Stimulated activated CD4-positive, alpha-beta T cell treated with anti-CD3 and anti-CD28 coated beads, Interleukin-12 subunit alpha, Interleukin-12 subunit beta, amount 100 ng/mL, for 24 hours (primary cell): ENCODE data around the gene CDNF.
A peak's percentile ranks its signal among the peaks of the same experiment; 100 is the strongest.
"Not testable (repeated sequence)": the region's sequence is repeated elsewhere in the genome, so short reads cannot be mapped to it uniquely, and the experiment has no call there.

Experiments
- DNase-seq, 2 experiments: peaks; one replicate each; pipeline ENCODE4 v3.0.0-alpha.2; 2020; ENCODE audit warnings: low read depth in 2 of 2

The CDNF gene

GRCh38 chr10:14837757-14838581 is at the start of gene CDNF, which contains the start of the genes HSPA14 and MSANTD7:
Gene CDNF (minus strand): TSS chr10:14838037. CDS start chr10:14837946, 91 bp downstream.
Gene HSPA14 (plus strand): TSS chr10:14838306. CDS start chr10:14838403, 97 bp downstream.
Gene MSANTD7 (plus strand): TSS chr10:14838306. CDS start chr10:14842285, 3,979 bp downstream.
- peak; percentile 98 for DNase-seq

DNA sequence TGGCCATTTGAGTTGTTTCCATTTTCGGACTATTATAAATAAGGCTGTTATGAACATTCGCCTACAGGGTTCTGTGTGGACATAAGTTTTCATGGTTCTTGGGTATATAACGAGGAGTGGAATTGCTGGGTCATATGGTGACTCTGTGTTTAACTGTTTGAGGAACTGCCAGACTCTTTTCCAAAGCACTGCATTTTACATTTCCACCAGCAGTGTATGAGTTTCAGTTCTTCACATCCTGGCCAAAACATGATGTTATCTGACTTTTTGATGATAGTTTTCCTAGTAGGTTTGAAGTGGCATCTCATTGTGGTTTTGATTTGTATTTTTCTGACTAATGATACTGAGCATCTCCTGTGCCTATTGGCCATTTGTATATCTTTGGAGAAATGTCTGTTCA is 46.2 kb upstream of the CDNF start:
- no peak for DNase-seq

DNA sequence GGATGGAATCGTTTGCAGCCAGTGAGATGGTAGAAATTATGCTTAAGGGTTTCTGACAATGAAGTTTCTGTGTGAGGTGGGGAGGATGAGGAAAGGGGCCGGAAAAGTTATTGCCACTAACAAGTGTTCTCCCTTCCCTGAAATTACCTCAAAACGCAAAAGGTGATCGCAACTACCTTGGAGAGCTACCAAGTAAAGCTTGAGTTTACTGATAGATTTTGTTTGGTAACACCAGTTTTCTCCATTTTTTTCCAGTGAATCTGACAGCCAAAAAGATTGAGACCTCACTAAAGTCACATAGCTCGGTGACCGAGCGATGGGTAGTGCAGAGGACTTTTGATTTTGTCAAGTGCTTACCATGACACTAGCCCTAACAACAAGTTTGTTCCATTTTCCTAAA is 42.4 kb upstream of the CDNF start:
- DNase-seq, result no peak

DNA sequence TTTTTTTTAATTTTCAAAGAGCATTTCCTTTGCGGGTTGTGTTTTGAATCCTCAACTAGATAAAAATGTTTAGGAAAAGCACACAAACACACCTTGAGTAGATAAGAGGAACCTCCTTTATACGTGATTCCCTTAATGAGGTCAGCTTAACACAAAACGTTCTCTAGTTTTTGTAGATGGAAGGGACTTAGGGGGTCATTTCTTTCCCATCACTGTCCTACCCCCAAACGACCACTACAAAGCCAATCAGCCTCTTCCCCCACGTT is 42.0 kb upstream of the CDNF start:
- no peak for DNase-seq

GRCh38 chr10:14879124-14879927 is 41.5 kb upstream of the CDNF start:
- peak; percentile 18 to 31 for DNase-seq

DNA sequence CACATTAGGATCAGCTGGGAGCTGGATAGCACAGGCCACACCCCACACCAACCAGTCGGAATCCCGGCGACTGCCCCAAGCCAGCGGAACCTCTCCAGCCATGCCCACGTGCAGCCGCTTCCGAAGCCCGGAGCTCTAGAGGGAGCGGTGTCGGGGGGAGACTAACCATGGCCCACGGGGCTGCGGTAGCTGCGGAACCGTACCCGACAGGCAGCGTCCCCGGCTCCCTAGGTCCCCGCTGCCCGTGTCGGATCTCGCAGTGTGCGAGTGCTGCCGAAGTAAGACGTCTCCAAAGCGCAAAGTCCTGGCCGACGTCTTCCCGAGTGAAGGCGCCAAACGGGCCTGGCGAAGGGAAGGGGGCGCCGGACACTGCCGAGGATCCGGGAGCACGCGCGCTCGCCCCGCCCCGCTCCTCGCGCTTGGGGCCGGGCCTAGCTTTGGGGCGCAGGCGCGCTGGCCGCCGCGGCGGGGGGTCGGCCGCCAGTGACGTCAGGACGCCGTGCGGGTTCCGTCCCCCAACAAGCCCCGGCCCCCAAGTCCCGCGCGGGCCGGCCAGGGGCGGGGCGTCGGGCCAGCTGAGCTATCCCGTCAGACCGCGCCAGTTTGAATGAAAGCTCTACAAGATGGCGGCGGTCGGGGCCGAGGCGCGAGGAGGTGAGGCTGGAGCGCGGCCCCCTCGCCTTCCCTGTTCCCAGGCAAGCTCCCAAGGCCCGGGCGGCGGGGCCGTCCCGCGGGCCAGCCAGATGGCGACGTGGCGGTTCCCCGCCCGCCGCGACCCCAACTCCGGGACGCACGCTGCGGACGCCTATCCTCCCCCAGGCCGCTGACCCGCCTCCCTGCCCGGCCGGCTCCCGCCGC is 40.7 kb upstream of the CDNF start, which contains the start of gene SUV39H2:
Gene SUV39H2, plus strand, starts transcription at position 601 of the 858 bp plus-strand sequence. Its CDS starts 23 bp downstream, at position 624.
- peak; percentile 87 to 89 for DNase-seq

GRCh38 chr10:14876764-14877163 is 38.9 kb upstream of the CDNF start:
- no peak for DNase-seq

GRCh38 chr10:14875941-14876340 is 38.1 kb upstream of the CDNF start:
- DNase-seq, result no peak

- no peak for DNase-seq
Measured at GRCh38 chr10:14873090-14873760, 35.4 kb upstream of the CDNF start.

GRCh38 chr10:14864871-14865270 is 27.0 kb upstream of the CDNF start:
- not testable (repeated sequence) for DNase-seq

- DNase-seq, result not testable (repeated sequence)
Measured at GRCh38 chr10:14864466-14864865, 26.6 kb upstream of the CDNF start.

DNA sequence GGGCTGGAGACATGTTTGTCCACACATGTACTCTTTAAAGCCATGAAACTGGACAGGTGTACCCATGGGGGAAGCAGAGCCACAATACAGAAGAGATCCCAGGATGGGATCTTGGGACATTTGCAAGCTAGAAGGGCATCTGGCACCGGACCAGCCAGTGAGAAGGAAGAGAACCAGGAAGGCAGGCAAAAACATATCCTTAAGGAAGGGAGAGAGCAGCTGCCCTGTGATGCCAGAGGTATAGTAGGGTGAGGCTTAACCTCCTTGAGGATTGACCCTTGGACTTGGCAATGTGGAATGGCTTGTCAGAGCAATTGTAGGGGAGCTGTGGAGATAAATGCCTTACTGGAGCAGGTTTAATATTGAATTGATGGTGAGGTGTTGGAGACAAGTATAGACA is 23.0 kb upstream of the CDNF start:
- DNase-seq, result no peak

DNA sequence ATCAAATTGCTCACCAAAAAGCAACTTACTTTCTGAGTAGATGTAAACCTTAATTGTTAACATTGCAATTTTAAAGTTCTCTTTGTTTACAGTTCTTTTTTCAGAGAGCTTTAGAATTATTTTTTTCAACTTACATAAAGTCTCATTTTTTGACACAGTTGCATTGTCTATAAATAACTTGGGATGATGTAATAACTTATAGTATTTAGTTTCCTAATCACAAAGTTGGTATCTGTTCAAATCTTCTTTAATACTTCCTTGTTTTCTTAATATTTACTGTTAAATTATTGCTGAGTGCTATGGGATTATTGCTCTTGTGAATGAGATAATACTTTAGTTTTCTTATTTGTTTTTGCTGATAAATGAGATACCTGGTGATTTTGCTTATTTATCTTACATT is 21.9 kb upstream of the CDNF start:
- DNase-seq, result no peak

DNA sequence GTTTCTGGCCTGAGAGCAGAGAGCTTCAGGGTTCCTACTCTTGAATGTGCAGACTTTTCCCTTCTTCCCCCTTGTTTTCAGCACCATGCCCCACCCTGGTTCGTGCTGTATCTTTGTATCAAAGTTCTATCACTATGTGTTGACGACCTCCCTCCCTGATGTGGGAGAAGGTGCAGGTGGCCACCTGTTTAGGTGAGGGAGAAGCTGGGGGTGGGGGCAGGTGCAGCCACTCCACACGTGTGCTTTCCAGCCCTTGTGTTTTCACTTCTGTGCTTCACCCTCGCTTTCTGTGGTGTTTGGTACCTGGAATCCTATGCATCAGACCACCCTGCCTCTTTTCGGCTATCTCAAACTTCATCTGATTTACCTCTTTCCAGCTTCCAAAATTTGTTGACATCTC is 21.2 kb upstream of the CDNF start:
- DNase-seq, result no peak

DNA sequence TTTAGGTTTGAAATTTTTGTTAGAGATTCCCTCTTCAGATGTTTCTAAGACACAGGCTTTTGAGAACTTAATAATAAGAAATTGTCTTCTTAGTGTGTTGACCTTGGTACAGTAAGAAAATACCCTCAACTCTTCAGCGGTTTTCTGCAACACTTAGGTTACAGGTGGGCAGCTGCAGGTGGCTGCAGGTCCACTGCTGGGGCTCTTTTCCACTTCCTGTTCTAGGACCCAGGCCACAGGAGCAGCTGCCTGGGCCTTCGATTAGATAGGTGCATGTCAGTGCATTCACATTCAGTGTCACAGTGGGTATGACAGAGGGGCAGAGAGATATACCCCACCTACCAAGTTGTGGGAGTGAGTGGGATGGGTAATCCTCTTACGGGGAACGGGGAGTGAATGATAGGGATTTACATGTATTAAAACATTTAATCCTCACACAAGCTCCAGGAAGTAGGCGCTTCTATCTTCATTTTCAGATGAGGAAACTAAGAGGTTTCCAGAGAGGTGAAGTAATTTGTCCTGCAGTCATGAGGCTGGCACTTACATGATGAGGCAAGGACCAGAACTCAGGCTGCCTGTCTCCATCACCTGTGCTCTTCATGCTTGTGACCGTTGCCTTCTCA is 20.6 kb upstream of the CDNF start:
- no peak for DNase-seq

DNA sequence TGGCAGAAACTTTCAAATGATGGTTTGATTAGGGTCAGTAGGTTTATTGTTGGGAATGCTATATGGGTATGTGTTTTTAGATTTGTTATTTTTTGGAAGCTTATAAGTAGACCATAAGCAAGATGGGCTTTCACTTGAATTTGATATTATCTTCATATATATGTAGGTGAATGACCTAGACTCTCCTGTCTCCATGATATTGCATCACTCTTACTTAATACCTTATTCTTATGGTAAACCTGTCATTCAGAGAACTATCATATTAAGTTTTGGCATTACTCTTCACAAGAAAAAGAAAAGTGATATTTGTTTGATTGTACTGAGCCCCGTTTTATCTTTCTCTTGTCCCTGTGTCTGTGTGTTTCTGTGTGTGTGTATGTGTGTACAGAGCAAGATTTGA is 17.6 kb upstream of the CDNF start:
- no peak for DNase-seq

GRCh38 chr10:14852236-14852635 is 14.4 kb upstream of the CDNF start:
- DNase-seq, result no peak

GRCh38 chr10:14844948-14845347 is 7.1 kb upstream of the CDNF start:
- DNase-seq, result no peak

DNA sequence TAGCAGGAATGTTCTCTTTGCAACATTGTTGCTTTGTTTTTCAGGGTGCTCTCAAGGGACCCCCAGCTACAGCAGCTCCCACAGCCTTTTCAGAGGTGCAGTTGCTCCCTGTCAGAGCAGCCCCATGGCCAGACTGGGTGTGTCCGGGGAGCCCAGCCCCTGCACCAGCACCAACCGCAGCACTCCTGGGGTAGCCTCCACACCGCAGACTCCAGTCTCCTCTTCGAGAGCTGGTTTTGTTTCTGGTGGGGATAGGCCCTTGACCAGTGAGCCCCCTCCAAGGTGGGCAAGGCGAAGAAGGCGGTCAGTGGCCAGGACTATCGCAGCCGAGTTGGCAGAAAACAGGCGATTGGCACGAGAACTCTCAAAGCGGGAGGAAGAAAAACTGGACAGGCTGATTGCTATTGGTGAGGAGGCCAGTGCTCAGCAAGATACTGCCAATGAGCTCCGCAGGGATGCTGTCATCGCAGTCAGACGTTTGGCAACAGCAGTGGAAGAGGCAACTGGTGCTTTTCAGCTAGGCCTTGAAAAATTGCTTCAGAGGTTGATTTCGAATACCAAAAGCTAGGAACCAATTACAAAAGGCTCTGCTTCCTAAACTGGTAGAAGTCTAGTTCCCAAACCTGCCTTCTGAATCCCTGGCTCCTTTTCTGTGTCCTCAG is 5.6 kb upstream of the CDNF start:
- DNase-seq, result no peak

GRCh38 chr10:14840178-14840577 is 2.3 kb upstream of the CDNF start:
- DNase-seq, result no peak
